Stimulated activated CD8-positive, alpha-beta memory T cell treated with anti-CD3 and anti-CD28 coated beads, Interleukin-7, amount 100 ng/mL, for 1 hour (primary cell): ENCODE measurements around the gene TLR2.

Experiments used
- DNase-seq, 2 donors: peaks; one replicate each; pipeline ENCODE4 v3.0.0-alpha.2; 2020; ENCODE audit warnings: low read depth in 2 of 2

Gene TLR2

DNA sequence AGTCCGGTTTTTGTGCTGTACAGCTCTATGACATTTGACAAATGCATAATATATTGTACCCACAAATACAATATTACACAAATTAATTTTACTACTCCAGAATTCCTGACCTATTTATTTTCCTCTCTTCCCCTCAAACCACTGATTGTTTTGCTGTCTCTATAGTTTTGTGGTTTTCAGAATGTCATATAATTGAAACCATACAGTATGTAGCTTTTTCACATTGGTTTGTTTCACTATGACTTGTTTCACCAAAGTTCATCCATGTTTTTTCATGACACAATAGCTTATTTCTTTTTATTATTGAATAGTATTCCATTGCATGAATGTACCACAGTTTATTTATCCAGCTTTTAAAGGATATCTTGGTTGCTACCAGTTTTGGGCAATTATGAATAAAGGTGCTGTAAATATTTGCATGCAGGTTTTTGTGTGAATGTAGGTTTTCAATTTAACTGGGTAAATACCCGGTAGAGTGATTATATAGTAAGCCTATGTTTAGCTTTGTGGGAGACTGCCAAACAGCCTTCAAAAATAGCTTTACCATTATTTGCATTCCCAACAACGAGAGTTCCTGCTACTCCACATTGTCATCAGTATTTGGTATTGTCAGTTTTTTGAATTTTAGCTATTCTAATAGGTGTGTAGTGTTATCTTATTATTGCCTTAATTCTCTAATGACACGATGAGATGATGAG is 49.8 kb downstream of the TLR2 start:
- no peak for DNase-seq

DNA sequence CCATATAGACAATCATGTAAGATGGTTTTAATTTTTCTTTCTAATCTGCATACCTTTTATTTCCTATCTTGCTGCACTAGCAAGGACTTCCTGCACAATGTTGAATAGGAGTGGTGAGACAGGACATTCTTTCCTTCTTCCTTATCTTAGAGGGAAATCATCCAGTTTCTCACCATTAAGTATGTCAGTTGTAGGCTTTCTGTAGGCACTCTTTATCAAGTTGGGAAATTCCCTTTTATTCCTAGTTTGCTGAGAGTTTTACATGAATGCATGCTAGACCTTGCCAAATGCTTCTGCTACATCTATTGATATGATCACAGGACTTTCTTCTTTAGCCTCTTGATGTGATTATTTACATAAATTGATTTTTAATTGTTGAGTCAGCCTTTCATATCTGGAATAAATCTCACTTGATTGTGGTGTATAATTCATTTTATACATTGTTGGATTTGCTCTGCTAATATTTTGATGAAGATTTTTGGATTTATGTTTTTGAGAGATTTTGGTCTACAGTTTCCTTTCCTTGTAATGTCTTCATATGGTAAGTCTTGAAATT is 51.9 kb downstream of the TLR2 start:
- DNase-seq, result no peak

DNA sequence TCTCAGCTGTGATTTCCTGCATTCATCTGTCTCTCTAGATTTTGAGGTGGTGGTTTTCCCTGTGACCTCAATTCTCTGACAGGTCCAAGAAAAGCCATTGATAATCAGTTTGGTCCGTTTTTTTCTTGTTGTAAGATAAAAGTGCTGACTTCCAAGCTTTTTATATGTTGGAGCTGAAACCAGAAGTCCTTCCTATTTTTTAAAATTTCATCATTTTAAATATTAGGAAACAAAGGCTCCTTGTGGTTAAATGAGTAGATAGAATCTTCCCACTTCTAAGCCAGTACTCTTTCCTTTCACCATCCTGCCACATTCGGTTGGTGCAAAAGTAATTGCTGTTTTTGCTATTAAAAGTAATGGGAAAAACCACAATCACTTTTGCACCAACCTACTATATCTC is 57.5 kb downstream of the TLR2 start:
- no peak for DNase-seq

DNA sequence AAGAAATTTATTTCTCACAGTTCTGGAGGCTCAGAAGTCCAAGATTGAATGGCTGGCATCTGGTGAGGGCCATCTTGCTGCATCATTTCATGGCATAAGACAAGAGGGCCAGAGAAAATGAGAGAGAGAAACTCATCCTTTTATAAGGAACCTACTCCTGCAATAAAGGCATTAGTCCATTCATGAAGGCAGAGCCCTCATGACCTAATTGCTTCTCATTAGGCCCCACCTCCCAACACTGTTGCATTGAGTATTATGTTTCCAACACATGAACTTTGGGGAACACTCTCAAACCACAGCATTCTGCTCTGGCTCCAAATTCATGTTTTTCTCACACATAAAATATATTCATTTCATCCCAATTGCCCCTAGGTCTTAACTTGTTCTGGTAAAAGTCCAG is 61.6 kb downstream of the TLR2 start:
- no peak for DNase-seq

DNA sequence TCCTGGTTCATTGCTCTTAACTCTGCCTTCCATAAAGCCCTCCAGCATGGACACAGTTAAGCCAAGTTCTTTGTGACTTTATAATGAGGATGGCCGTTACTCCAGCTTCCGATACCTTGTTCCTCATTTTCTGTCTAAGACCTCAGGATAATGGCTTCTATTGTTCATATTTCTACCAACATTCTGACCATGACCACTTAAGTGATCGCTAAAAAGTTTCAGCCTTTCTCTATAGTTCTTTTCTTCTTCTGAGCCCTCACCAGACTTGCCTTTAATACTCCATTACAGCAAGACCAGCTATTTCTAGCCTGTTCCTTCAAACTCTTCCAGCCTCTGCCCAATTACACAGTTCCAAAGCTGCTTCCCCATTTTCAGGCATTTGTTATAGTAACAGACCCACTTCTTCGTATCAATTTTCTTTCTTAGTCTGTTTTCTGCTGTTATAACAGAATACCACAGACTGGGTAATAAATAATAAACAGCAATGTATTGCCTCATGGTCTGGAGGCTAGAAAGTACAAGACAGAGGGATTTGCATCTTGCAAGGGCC is 63.4 kb downstream of the TLR2 start:
- no peak for DNase-seq

- no peak for DNase-seq
These were observed 64.3 kb downstream of the TLR2 start for GRCh38 chr4:153748378-153748777.

GRCh38 chr4:153750197-153750817 is 66.2 kb downstream of the TLR2 start:
- DNase-seq, result peak in 1 of 2 donors; percentile 26

DNA sequence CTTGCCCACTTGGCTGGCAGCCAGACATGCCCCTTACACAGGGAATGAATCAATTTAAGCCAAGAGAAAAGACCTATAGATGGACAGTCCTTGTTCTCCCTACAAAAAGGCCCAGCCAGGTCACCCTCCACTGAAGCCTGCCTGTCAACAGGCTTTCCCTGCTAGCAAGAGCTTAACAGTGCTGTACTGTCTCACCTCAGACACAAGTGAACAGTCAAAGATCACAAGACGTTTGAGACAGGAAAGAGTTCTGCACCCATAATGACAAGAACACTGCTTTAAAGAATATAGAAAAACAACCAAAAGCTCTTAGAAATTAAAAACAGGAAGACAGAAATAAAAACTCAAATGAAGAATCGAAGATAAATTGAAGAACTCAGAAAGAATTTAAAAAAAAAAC is 71.1 kb downstream of the TLR2 start:
- DNase-seq, result no peak
